Measurements from ENCODE around the gene PRR33.

- TF ChIP-seq POLR2A (IDR thresholded peaks at IDR 0.05), result no peak
- TF ChIP-seq, protein P1, sequence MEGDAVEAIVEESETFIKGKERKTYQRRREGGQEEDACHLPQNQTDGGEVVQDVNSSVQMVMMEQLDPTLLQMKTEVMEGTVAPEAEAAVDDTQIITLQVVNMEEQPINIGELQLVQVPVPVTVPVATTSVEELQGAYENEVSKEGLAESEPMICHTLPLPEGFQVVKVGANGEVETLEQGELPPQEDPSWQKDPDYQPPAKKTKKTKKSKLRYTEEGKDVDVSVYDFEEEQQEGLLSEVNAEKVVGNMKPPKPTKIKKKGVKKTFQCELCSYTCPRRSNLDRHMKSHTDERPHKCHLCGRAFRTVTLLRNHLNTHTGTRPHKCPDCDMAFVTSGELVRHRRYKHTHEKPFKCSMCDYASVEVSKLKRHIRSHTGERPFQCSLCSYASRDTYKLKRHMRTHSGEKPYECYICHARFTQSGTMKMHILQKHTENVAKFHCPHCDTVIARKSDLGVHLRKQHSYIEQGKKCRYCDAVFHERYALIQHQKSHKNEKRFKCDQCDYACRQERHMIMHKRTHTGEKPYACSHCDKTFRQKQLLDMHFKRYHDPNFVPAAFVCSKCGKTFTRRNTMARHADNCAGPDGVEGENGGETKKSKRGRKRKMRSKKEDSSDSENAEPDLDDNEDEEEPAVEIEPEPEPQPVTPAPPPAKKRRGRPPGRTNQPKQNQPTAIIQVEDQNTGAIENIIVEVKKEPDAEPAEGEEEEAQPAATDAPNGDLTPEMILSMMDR (IDR thresholded peaks at IDR 0.05), result no peak
Observed at GRCh38 chr11:1909524-1909923, 17.8 kb upstream of the PRR33 start.
